ENCODE data around the gene RUNX2. TPM values are rescaled to one million over a fixed set of nuclear protein-coding genes. Genes with fewer than 3 reads are reported as not detected.
A peak's percentile ranks its signal among the peaks of the same experiment; 100 is the strongest.

Gene RUNX2
- total and polyA plus RNA-seq, 9 of the 15 experiments (the other 6 are each of a cell fraction or from before 2014, with no cell fraction given) = 0.29 to 1.00 (median 0.43) TPM

DNA sequence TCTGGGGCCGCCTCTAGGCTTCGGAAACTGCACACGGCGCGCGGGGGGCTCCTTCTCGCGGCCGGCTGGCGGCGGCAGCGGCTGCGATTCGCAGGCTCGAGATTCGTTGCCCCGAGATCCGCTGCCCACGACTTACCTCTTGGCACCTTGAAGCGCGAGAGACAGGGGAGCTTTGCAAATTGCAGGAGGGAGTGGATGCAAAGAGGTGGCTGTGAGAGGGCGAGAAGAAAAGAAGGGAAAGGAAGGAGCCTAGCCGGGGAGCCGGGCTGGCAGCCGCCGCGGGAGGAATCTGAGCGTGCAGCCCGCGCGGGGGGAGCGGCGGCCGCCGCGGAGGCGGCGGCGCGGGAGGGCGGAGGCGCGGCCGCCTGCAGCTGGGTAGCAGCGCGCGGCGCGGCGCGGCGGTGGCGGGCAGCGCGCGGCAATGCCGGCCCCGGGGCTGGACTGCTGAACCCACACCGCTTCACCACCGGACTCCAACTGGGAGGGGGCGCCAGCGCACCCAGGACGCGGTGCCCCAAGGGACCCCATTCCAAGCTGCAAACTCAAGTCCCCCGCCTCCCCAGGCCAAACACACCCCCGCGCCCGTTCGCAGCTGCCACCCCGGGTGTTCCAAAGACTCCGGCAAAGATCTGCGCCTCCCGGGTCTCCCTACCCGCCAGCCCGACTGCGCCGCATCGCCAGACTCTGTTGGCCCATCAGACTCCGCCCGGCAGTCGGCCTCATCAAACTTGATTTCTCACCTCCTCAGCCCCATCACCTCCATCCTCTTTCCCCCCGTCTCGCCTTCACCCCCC lies 93.8 kb downstream of the RUNX2 start (continued):
- TF ChIP-seq, protein P1, sequence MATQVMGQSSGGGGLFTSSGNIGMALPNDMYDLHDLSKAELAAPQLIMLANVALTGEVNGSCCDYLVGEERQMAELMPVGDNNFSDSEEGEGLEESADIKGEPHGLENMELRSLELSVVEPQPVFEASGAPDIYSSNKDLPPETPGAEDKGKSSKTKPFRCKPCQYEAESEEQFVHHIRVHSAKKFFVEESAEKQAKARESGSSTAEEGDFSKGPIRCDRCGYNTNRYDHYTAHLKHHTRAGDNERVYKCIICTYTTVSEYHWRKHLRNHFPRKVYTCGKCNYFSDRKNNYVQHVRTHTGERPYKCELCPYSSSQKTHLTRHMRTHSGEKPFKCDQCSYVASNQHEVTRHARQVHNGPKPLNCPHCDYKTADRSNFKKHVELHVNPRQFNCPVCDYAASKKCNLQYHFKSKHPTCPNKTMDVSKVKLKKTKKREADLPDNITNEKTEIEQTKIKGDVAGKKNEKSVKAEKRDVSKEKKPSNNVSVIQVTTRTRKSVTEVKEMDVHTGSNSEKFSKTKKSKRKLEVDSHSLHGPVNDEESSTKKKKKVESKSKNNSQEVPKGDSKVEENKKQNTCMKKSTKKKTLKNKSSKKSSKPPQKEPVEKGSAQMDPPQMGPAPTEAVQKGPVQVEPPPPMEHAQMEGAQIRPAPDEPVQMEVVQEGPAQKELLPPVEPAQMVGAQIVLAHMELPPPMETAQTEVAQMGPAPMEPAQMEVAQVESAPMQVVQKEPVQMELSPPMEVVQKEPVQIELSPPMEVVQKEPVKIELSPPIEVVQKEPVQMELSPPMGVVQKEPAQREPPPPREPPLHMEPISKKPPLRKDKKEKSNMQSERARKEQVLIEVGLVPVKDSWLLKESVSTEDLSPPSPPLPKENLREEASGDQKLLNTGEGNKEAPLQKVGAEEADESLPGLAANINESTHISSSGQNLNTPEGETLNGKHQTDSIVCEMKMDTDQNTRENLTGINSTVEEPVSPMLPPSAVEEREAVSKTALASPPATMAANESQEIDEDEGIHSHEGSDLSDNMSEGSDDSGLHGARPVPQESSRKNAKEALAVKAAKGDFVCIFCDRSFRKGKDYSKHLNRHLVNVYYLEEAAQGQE (IDR thresholded peaks at IDR 0.05; ENCODE audit: borderline replicate concordance) = peak; percentile 63; the same call in 1 of the 2 replicates
- TF ChIP-seq, protein P1 (CRISPR knock-in tag; IDR thresholded peaks at IDR 0.05; ENCODE audit: low read depth) = peak; percentile 70; the same call in 1 of the 2 replicates
- TF ChIP-seq NELFE (IDR thresholded peaks at IDR 0.05; ENCODE audit: insufficient read depth, insufficient read length) (no peak), U2AF1 (optimal IDR thresholded peaks at IDR 0.05; ENCODE audit: low read depth, low read length) (no peak), NFE2 (IDR thresholded peaks at IDR 0.05; ENCODE audit: low read depth) (no peak), TFAM (CRISPR knock-in tag; conservative IDR thresholded peaks at IDR 0.05) (no peak), MLX (CRISPR knock-in tag; conservative IDR thresholded peaks at IDR 0.05) (no peak), XRCC4 (IDR thresholded peaks at IDR 0.05; ENCODE audit: extremely low read depth, insufficient read depth, insufficient read length) (no peak), ETV1 (tag; conservative IDR thresholded peaks at IDR 0.05; ENCODE audit: low read depth) (no peak), E2F8 (IDR thresholded peaks at IDR 0.05; ENCODE audit: low read depth, partially characterized antibody) (no peak), RBM34 (IDR thresholded peaks at IDR 0.05; ENCODE audit: borderline replicate concordance, insufficient read depth, low read length) (no peak), CHAMP1 (IDR thresholded peaks at IDR 0.05) (0 out of 2 replicates have a peak, but pooled peaks have one; percentile 19)

All from K562 (cell line).